Colon (tissue), 2 donors: ENCODE data around the gene ACAA2.

ENCODE experiments used
- FAIRE-seq: peaks from 2 replicates; lab custom pipeline; 2012; peaks lifted over from hg19 to GRCh38; lab: Jason Lieb, UNC
- donor health status: control.
- donor health status: control.

The ACAA2 gene

DNA sequence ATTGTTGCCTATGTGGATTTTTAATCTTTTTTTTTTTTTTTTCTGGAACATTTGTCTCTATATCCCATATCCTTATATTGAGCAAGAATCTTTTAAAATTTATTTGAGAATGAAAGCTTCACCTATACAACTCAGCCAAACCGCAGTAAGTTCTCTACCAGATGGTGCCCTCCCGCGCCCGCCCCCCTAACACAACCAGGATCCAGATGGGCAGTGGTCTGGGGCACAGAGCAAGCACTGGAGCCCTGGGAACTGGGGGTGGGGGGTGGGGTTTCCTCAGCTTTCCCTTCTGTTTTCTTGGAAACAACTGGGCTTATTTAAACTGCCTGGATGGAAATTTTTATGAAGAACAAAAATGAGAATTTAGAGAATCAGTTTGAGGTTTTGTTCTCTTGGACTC is 74.6 kb downstream of the ACAA2 start:
- FAIRE-seq, result no peak

DNA sequence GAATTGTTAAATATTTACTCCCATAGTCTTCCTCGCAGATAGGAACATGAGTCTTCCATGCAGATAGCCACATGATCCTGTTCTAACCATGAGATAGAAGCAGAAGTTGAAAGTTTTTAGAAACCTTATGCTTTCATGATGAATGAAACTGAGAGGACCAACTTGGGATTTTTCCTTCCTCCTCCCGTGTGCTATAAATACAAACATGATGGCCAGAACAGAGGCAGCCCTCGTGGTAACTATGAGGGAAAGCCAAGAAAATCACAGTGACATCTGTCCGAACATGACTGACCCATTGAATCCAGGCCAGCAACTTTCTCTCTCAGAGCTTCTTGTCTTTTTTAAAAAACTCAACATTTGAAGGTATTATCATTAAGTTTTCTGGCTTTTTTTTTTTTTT is 78.5 kb downstream of the ACAA2 start:
- no peak for FAIRE-seq

- FAIRE-seq, result no peak
These were observed 79.3 kb downstream of the ACAA2 start for GRCh38 chr18:49733896-49734585.

DNA sequence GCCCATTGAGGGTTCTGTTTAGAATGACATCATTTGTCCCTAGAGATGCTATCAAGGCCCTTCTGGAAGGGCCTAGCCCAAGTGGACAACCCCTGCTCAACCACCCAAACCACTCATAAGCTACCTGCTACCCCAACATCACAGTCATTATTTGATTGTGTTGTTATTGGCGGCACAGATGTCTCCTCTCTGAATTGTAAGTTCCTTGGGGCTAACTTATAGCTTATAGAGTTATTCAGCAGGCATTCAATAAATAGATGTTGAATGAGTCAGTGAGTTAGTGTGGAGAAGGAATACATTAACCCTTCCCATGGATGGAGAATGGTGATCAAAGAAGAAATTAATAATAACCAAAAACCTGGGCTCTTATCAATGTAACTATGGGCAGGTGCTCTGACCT is 80.0 kb downstream of the ACAA2 start:
- no peak for FAIRE-seq
